Mucosa of descending colon (tissue), 3 donors: ENCODE results near the gene CPA4. TPM values are rescaled to one million over a fixed set of nuclear protein-coding genes. Genes with fewer than 3 reads are reported as not detected.
"Not testable (repeated sequence)": the region's sequence is repeated elsewhere in the genome, so short reads cannot be mapped to it uniquely, and the experiment has no call there.

Source experiments
- ATAC-seq: fragments of 200-7000 bp; cut with Tn5 transposase; one replicate; pipeline ENCODE4 v1.9.1; 2020; ENCODE audit warnings: mild to moderate bottlenecking, moderate library complexity
- DNase-seq, 3 donors: peaks; one replicate each; pipeline ENCODE4 v3.0.0-alpha.2; 2020
- H3K36me3 ChIP-seq: fragments of 200-600 bp; one replicate; pipeline ENCODE4 v1.8.0; 2021; ENCODE audit warnings: low read depth, mild to moderate bottlenecking
- H3K4me1 ChIP-seq: fragments of 200-600 bp; one replicate; pipeline ENCODE4 v1.8.0; 2021; ENCODE audit warnings: low read depth, mild to moderate bottlenecking
- H3K4me3 ChIP-seq: fragments of 200-600 bp; one replicate; pipeline ENCODE4 v1.8.0; 2021; ENCODE audit warnings: mild to moderate bottlenecking
- H3K9me3 ChIP-seq: fragments of 200-600 bp; one replicate; pipeline ENCODE4 v1.8.0; 2021; ENCODE audit warnings: mild to moderate bottlenecking
- CTCF ChIP-seq: fragments of 200-600 bp; IDR thresholded peaks from one replicate; pipeline ENCODE4 v1.8.0; 2022; ENCODE audit warnings: antibody characterized with exemption, mild to moderate bottlenecking
- intact Hi-C, 2 donors: fragments of 100-400 bp; cut with DNase I in 1 of 2; cut with micrococcal nuclease in 1 of 2; formaldehyde crosslinking; loops; one replicate each; pipeline versions ENCODE4 v1.11.0 to v1.11.1; 2022; cut with DNase I, micrococcal nuclease
- total RNA-seq, 3 donors: library from RNA; stranded (reverse); fragmentation: NEBNext Ultra II Directional in 2 of 3; extraction: Animal tissue kit (Norgen Biotek cat#: 25700) in 2 of 3; gene quantifications; one replicate each; pipeline versions ENCODE4 v1.2.1 to v1.2.4, GENCODE V29; 2021 to 2023
- donor health status: DM: no; HTN: no; CAD: no; lungs with moderate emphysema.
- donor health status: DM: no; HTN: no; CAD: no.
- donor health status: DM: no; HTN: yes; CAD: no.

CPA4 gene
- total RNA-seq, 3 donors from 2014 or later: not detected

DNA sequence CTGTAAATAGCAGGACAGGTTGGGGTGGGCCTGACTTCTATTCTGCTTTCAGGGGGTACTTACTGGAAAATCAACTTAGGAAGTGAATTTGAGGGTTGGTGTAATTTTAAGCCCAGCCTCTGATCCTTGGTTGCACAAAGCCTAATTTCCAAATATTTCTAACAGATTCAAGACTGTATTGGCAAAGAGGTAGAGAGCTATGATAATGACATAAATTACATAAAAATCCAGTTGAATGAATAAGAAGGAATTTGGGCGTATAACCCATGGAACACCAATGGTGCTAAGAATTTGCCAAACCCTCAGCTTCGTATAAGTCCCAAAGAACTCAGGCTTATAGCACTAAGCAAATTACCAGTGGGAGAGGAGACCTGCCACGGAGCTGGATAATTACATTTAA is 11.9 kb downstream of the CPA4 start:
- no peak for TF ChIP-seq CTCF
- no peak overlapping the region for H3K4me3 ChIP-seq
- no peaks in the 10 kb centered on the region for H3K9me3 ChIP-seq
- H3K36me3 ChIP-seq: no peaks in the 10 kb centered on the region
- ATAC-seq (no peak), DNase-seq (no peak)
- no peaks in the 10 kb centered on the region for H3K4me1 ChIP-seq
- intact Hi-C loops: no loop called here

- ATAC-seq: no peak
- DNase-seq: no peak
- intact Hi-C loops: no loop called here
- no peaks in the 10 kb centered on the region for H3K4me1 ChIP-seq
- no peaks in the 10 kb centered on the region for H3K36me3 ChIP-seq
- H3K4me3 ChIP-seq: no peak overlapping the region
- TF ChIP-seq CTCF: no peak
- no peaks in the 10 kb centered on the region for H3K9me3 ChIP-seq
Measured at GRCh38 chr7:130305433-130306042, 12.6 kb downstream of the CPA4 start.

DNA sequence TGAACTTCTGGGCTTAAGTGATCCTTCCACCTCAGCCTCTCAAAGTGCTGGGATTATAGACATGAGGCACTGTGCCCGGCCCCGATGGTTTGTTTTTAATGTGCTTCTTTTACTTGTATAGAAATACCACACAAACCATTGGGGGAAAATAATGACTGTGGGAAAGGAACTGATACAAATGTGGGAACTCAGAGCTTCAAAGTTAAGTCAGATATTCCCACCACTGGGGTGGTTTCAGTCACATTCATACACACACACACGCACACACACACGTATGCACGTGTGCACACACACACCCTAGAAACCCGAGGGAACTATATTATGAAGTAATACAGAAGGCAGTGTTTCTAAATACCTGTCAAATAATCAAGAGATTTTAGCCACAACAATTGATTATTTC is 17.0 kb downstream of the CPA4 start:
- DNase-seq (no peak), ATAC-seq (no peak)
- Histone ChIP-seq H3K4me3 (no peak overlapping the region), H3K4me1 (no peaks in the 10 kb centered on the region), H3K9me3 (no peaks in the 10 kb centered on the region), H3K36me3 (no peaks in the 10 kb centered on the region)
- intact Hi-C loops: no loop called here
- no peak for TF ChIP-seq CTCF

DNA sequence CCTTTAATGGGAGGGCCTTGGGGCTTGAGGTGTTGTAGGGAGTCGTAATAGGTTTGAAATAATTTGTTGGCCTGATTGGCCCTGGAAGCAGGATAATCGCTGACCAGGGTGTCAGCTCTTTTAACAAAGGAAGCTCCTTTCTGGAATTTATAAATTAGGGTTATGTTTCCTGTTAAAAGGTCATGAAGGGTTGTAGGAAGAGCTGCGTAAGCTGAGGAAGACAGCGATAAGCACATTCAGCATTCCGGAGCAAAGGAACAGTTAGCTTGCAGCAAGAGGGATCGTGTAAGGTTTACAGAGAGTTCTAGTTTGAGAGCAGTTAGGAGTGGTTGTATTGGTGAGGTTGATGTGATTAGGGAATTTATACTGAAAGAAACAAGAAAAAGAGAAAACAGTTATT is 21.3 kb downstream of the CPA4 start:
- intact Hi-C loops: no loop called here
- no peaks in the 10 kb centered on the region for H3K36me3 ChIP-seq
- H3K4me3 ChIP-seq: no peak overlapping the region
- ATAC-seq: no peak
- no peak for DNase-seq
- no peak for TF ChIP-seq CTCF
- H3K4me1 ChIP-seq: no peaks in the 10 kb centered on the region
- no peaks in the 10 kb centered on the region for H3K9me3 ChIP-seq

- no peak for ATAC-seq
- DNase-seq: no peak
- intact Hi-C loops: no loop called here
- no peaks in the 10 kb centered on the region for H3K4me1 ChIP-seq
- H3K36me3 ChIP-seq: no peaks in the 10 kb centered on the region
- TF ChIP-seq CTCF: no peak
- no peak overlapping the region for H3K4me3 ChIP-seq
- H3K9me3 ChIP-seq: no peaks in the 10 kb centered on the region
Measured at GRCh38 chr7:130319541-130319940, 26.6 kb downstream of the CPA4 start.

- H3K4me3 ChIP-seq, ATAC-seq, H3K36me3 ChIP-seq, intact Hi-C loops, DNase-seq, H3K9me3 ChIP-seq, H3K4me1 ChIP-seq: not testable (repeated sequence)
Measured at GRCh38 chr7:130321542-130322229, 28.7 kb downstream of the CPA4 start.
